Putamen (tissue), 1 donor: ENCODE data around the gene DNAH17.
A peak's percentile ranks its signal among the peaks of the same experiment; 100 is the strongest.

Source experiments
- DNase-seq: peaks from one replicate; pipeline ENCODE4 v3.0.0-alpha.2; 2016; ENCODE audit warnings: low spot score

Gene DNAH17

DNA sequence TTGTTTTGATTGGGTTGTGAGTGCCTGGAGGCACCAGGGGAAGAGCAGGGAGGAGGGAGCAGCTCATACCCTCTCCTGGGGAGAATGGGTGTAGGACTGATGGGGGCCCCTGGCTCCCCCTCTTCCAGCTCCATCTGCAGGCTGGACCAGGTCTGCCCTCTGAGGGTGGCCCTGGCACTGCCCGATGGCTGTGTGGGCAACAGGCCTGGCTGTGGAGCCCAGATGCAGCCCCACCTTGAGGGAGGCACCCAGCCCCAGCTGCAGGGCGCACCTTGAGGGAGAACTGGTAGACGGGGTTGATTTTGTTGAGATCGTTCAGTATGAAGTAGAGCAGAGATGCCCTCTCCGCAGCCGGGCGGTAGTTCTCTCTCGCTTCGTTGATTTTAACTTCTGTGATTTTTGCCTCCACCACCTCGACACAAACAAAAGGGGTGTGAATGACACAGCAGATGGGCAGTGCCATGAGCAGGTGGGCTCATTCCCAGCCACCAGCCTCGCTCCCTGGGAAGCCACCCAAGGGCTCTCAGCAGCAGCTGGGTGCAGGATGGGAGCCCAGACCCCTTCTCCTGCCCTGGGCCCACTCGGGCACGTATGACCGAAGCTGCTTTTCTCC lies 127.1 kb downstream of the DNAH17 start:
- no peak for DNase-seq

DNA sequence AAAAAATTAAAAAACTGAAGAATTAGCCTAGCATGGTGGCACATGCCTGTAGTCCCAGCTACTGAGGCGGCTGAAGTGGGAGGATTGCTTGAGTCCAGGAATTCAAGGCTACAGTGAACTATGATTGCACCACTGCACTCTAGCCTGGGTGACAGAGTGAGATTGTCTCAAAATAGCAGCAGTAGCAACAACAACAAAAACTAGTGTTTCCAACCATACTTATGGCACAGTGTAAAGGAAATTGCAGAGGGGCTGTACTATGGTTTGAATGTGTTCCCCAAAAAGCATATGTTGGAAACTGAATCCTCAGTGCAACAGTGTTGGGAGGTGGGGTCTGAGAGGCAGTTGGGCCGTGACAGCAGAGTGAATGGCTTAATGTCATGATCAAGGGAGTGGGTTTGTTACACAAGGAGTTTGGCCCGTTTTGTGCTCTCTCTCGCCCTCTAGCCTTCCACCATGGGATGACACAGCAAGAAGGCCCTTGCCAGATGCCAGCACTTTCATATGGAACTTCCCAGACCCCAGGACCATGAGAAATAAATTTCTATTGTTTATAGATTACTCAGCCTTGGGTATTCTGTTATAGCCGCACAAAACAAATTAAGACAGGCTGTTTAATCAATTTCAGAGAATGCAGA lies 128.7 kb downstream of the DNAH17 start:
- DNase-seq: no peak

DNA sequence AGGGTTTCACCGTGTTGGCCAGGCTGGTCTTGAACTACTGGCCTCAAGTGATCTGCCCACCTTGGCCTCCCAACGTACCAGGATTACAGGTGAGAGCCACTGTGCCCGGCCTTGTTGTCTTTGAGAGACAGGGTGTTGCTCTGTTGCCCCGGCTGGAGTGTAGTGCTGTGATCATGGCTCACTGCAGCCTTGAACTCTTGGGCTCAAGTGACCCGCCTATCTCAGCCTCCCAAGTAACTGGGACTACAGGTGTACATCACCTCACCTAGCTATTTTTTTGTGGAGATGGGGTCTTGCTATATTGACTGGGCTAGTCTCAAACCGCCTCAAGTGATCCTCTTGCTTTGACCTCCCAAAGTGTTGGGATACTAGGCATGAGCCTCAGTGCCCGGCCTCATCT lies 130.4 kb downstream of the DNAH17 start:
- no peak for DNase-seq

DNA sequence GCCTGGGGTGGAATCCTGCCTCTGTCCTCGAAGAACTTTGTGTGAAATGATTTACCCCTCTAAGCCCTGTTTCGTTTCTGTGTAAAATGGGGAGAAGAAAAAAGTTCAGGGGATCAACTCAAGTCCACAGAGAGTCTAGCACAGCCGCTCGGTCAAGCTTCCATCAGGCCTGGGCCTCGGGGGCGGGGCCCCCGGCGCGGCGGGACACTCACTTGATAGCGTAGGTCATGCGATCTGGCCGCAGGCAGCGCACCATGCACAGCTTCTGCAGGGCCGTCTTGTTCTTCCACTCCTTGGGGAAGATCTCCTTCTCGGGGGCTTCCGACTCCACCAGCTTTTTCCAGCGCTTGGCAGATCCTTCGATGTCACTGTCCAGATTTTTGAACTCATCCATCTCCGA lies 132.8 kb downstream of the DNAH17 start:
- no peak for DNase-seq

DNA sequence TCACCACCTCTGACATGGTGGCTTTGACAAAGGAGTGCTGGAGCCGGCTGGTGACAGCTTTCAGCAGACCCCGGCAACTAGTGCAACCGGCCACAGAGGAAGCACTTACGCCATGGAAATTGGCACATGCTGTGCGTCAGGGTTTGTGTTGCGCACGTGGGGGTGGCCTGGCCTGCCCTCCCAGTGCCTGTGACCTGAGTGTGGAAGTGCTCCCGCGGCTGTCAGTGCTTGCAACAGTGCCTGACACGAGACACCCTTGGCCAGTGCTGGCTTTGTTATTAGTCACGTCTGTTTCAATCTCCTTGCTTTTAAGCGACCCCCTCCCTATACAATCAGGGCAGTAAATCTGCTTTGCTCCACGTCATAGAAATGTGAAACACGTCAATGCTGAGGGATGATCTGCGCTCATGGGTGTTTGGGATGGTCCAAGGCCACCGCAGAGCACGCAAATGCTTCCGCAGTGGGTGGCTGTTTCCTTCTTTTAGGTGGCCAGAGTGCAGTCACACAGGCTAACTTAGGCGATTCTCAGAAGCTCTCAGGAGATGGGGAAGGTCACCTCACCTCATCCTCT lies 134.5 kb downstream of the DNAH17 start:
- DNase-seq: no peak

DNA sequence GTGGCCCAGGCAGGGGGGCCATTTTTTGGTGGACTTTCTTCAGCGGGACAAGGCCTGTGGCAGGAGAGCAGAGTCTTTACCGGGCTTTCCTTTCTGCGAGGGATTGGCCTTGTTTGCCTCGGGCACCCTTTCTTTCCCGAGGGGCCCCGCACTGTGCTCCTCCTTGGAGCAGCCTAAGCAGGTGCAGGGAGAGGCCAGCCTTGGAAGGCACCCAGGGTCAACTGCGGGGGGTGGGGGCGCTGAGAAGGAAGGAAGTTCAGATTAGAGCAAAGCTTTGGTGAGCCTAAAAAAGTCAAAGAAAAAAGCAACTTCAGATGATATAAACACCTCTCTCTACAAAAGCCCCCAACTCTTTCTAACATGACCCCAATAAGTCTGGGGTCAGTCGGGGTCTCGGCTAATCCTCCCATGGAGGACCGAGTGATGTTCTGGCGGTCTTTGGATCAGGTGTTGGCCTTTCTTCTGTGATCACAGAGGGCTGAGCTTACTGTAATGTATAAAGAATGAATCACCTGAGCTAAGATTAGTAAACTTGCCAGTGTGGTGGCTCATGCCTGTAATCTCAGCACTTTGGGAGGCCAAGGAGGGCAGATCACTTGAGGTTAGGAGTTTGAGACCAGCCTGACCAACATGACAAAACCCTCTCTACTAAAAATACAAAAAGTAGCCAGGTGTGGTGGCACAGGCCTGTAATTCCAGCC lies 135.8 kb downstream of the DNAH17 start:
- no peak for DNase-seq

DNA sequence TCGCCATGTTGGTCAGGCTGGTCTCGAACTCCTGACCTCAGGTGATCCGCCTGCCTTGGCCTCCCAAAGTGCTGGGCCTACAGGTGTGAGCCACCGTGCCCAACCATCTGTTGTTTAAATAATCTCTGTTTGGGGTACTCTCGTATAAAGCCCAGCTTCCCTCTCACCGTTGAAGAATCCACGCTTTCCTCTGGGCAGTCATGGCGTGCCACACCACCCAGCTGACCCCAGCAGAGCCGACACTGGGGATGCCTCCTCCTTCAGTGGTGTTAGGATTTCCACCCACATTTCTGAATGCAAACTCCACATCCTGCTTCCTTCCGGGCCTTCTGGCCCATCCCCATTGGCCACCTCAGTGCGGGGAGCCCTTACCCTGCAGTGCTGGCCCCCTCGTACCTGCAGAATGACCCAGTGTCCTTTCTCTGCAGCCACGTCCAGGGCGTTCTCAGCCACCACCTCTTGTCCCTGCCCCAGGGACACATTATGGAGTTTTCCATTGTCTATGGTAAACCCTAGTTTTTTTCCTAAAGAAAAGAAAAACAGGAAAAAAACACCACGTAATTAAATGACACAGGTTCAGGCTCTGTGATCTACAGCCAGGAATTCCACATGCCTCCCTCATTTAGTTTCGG lies 138.4 kb downstream of the DNAH17 start:
- DNase-seq: no peak

DNA sequence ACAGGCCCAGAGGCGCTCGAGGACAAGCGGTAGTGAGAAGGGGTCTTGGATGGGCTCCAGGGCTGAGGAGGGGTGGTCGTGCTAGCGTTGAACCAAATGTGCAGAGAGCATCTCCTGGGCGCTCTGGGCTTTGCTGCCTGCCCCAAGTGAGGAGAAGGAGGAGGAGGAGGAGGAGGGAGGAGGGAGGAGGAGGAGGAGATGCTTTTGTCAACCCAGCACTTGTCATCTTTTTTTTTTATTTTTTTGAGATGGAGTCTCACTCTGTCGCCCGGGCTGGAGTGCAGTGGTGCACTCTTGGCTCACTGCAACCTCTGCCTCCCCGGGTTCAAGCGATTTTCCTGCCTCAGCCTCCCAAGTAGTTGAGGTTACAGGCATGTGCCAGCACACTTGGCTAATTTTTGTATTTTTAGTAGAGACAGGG lies 138.9 kb downstream of the DNAH17 start:
- no peak for DNase-seq

DNA sequence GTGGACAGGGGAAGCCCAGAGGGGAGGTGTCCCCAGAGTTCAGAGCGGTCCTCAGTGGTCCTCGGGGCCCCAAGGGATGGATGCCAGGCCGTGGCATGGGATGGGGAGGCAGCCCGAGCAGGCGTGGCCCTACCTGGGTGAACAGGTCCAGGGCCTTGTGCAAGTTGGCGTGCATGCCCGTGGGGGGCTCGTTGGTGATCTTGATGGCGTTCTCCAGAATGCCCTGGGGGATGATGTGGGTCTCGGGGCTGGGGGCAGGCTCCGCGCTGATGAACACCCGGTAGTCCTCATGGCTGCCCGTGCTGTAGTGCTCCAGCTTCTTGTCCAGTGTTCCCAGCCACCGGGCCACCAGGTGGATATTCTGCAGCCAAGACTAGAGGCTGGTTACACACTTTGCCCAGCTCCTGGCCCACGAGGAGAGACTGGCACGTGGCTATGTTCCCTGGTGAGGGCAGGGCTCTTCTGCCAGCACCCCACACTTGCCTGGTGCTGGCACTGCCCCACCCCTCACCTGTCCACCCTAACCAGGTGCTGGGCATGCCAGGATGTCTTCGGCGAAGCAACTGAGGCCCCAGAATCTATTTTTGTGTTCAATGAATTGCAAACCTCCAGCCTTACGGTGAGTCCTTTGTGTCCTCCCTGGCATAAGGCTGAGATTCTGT lies 139.6 kb downstream of the DNAH17 start:
- no peak for DNase-seq

DNA sequence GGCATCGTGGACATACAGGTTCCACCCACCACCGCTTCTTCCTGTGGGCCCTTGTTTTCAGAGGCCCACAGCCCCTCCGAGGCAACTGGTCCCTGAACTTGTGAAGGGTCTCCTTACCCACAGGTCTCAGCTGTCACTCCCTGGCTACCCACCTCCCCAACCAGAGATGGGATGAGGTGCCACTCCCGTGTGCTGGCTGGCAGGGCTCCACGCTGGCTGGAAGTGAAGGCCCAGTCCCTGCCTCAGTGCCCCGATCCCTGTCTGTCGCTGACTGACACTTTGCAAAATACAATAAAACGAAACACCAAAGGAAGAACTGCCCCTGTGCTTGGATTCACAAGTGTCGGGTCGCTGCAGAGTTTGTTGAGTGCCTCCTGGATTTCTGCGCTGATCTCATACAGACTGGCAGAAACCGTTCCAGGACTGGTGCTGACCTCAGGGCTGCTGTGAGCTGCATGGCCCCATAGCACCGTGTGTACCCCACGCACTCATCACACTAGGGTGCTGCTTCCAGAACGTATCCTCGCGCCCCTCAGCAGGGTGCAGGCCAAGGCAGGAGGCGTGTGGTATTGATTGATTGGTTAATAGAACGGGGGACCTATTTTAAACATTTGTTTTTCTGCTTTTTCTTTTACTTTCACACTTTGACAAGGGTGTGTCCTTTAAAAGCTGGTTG lies 141.7 kb downstream of the DNAH17 start:
- DNase-seq: no peak

DNA sequence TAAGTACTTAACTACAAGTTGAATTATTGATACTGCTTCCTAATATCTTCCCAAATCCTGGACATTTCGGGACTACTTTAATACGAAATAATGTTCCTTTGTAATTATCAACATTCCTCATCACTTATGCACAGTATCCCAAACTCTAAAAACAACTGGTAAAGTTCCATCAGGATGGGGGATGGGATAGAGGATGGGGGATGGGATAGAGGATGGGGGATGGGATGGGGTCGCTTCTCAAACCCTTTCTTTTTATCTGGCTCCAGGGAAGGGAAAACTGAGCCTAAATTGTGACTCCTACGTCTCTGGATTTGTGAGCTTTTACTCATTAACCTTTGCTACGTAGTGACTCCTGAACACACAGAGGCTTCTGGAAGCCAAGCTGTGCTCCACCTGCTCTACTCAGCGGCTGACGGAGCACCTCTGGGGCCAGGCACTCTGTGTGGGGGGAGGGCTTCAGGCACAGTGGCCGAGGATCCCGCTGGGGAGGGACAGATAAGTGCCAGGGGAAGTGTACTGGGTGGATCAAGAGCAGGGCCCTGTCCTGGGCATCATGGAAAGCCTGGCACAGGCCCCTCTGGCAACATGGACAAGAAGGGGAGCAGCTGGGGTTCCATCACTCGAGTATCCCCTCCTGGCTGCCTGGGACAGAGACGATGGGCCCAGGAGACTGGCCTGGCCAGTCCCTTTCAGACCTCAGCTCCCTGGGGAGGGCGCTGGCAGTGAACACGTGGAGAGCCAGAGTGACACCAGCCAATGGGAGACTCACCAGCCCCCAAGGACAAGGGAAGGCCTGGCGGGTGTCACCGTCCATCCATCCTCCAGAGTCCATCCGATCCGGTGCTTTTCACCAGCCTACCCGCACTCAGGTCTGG lies 142.5 kb downstream of the DNAH17 start:
- DNase-seq: no peak

DNA sequence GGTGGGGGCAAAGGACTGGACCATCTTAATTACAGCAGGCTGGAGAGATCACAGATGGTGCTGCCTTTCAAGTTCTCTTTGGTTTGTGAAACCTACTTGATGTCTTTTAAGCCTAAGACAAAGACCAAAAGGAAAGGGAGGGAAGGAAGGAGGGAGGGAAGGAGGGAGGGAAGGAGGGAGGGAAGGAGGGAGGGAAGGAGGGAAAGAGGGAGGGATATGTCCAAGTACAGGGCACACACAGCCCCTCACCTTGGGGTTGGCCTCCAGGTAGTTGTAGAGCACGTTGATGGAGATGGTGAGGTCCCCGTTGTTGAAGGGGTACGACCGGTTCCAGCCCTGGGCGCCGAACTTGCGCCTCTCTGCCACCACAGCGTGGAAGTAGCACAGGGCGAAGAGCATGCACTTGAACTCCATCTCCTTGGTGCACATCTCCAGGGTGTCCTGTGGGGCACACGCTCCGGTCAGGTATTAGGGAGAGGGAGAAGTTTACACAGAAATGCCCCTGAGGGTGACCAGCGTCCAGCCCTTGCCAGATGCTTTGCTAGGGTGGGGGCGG lies 143.3 kb downstream of the DNAH17 start:
- no peak for DNase-seq

DNA sequence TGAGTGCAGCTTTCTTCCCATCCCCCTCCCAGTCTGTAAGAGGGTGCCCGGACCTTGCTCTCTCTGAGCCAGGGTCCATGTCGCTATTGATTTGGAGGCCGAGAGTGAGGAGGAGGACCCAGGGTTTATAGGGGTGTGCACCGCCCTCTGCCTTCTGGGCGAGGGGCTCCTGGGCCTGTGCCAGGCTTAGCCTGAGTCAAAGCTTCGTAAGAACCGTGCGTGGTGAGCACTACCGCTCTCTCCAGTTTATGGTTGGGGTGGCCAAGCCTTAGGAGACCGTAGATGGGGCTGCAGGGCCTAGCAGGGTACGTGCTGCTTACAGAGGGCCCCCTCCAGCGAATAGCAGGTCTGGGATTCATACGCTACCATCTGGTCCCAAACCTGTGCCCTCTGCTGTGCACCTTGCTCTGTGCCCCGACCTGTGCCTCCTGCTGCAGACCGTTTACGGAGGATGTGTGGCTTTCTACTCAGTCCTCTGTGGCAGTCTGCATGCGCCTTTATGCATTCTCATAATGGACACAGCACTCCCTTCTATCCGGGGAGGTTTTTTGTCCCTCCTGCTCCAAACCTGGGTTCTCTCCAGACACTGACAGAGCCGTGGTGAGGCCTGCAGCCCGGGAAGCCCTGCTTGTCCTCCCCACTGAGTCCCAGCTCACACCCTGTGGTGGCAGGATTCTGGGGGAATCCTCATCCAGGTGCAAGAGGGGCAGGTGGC lies 144.0 kb downstream of the DNAH17 start:
- DNase-seq: no peak

DNA sequence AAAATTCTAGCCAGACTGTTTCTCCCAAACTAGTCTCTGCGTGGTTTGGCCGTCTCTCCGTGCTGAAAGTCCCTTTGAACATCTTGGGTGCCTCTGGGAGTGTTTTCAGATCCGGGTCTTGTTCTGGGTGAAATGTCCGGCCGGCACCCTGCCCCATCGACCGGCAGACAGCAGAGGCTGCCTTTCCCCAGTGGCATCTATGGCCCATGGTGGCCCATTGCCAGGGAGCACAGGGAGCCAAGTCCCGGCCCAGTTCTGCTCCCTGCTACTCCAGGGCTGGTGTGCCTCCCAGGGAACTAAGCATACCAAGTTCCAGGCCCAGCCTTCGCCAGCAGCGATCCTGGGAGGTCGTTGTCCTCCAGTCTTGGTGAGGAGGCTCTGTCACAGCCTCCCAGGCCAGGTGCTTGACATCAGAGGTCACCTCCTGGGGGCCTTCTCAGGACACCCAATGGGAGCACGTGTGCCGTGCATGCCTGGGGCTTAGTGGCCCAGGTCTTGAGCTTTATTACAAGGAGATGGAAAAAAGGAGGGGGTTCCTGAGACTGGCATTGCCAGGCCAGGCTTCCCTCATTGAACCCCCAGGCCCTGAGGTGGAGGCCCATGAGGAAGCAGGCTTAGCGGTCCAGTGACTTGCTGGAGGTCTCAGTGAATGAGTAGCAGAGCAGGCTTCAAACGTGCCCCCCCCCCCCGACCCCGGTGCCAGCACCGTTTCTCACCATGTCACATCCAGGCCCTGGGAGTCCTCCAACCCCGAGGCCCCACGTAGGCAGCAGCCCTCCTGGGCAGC lies 144.8 kb downstream of the DNAH17 start:
- DNase-seq: peak; percentile 88

DNA sequence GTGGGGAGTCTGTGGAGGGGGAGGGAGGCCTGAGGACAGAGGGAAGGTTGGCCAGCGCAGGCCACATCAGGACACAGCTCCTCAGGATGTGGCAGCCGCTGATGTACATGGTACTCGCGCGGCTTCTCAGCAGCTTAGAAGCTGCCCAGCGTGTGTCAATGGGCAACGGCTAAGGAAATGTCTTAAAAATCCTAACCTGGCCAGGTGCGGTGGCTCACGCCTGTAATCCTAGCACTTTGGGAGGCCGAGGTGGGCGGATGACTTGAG lies 145.6 kb downstream of the DNAH17 start:
- DNase-seq: no peak

DNA sequence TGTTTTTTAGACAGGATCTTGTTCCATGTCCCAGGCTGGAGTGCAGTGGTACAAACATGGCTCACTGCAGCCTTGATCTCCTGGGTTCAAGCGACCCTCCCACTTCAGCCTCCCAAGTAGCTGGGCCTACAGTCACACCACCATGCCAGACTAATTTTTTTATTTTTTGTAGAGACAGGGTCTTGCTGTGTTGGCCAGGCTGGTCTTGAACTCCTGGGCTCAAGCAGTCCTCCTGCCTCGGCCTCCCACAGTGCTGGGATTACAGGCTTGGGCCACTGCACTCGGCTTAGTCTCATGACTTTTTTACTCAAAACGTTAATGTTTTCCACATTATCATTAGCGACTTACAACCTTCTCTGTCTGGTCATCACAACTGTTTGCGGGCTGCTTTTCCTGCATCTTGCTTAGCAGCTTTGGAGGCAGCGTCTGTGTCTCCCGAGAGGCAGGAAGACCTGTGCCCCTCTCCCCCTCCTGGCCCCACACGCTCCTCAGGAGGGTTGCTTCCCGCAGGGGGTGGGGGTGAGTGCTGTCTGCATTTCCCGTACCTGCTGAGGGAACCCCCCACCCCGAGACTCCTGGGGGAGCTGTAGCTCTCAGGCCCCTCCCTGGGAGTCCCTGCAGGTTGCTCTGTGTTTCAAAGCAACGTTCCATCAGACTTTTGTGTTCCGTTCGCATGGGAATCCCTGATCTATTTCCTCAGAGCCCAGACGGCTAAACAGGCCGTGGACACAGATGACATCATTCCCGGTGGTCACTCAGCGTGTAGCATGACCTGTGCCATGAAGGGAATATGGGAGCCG lies 146.1 kb downstream of the DNAH17 start:
- no peak for DNase-seq

DNA sequence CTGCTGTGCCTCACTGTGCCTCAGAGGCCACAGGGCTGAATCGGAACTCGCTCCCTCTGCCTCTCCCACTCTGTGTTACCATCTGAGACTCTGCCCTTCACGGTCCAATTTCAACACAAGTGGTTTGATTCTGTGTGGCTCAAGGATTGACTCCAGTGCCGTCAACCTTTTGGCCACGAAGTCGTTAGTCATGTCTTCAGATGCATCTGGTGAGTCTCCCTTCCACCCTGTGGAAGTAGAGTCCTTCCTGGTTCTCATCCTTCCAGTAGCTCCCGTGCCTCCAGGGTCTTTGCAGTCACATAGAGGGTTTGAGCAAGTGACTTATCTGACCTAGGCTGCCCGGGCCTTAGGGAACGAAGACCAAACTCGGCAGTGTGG lies 147.6 kb downstream of the DNAH17 start:
- no peak for DNase-seq
